NCI-H510A treated with DMSO at 0.1 percent for 48 hours (cell line): ENCODE data around the gene ATP4A.

Source experiments
- DNase-seq: peaks from one replicate; lab custom pipeline; 2025; lab: John Stamatoyannopoulos, UW

Gene ATP4A

DNA sequence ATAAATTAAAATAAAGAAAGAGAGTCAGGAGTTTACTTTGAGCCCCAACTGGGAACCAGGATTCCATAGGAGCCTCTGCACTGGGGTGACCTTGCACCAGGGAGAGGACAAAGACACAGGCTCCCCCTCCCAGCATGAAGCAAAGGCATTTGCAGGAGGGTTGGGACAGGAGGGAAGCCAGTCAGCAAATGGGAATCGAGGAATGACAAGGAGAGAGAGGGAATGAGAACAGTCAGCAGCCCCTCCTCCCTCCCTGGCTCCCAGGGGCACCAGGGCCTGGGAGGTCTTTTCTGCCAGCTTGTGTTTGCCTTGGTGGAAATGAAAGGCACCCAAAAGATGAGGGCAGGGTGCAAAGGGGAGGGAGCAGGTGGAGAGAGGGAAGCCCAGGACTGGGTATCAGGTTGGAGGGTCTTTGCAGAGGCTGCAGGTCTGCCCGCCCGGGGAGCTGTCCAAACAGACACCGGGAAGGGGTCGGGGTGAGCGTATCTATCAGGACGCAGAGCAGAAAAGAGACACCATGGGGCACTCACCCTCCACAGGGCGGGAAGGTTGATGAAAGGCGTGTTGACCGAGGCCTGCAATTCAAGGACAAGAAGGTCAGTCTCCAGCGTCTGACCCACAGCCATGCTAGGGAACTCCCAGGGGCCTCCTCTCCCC, 39.1 kb downstream of the ATP4A start:
- DNase-seq = no peak

- DNase-seq = no peak
Observed at GRCh38 chr19:35522745-35523327, 40.6 kb downstream of the ATP4A start.

GRCh38 chr19:35521124-35521743, 42.2 kb downstream of the ATP4A start:
- DNase-seq = no peak

GRCh38 chr19:35519291-35519690, 44.2 kb downstream of the ATP4A start:
- no peak for DNase-seq

DNA sequence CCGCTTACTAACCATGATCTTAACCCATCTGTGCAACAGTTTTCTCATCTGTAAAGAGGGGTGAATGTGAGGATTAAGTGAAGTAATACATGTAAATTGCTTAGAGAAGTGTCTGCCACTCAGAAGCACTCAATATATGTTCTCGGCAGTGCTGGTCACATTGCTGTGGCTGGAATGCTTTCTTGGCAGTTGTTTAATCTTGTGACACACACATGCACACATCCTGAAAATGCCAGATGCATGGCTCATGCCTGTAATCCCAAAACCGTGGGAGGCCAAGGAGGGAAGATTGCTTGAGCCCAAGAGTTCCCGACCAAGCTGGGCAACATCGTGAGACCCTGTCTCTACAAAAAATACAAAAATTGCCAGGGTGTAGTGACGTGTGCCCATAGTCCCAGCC, 45.1 kb downstream of the ATP4A start:
- DNase-seq = no peak

DNA sequence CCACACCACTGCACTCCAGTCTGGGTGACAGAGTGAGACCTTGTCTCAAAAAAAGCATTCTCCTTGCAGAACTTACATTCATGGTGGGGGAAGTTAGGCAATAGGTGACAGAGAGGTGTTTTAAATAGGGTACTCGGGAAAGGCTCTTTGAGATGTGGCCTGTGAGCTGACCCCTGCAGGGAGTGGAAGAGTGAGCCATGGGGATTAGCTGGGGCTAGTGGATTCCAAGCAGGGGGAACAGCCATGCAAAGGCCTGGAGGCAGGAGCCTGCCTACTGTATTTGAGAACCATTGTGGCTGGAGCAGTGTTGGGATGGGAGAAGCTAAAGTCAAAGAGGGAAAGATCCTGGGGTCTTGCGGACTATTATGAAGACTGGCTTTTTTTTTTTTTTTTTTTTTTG, 46.1 kb downstream of the ATP4A start:
- no peak for DNase-seq

DNA sequence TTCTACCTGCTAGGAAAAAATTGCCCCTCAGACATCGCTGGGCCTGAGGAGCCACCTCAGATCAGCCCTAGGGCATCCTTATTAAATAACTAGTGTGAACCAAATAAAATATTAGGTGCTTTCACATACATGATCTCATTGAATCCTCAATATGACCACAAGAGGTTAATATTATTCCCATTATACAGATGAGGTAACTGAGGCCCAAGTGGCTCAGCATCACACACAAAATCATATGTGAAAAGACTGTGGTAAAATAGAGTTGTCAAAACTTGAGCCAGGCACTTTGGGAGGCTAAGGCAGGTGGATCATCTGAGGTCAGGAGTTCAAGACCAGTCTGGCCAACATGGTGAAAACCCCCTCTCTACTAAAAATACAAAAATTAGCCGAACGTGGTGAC, 47.1 kb downstream of the ATP4A start:
- no peak for DNase-seq

DNA sequence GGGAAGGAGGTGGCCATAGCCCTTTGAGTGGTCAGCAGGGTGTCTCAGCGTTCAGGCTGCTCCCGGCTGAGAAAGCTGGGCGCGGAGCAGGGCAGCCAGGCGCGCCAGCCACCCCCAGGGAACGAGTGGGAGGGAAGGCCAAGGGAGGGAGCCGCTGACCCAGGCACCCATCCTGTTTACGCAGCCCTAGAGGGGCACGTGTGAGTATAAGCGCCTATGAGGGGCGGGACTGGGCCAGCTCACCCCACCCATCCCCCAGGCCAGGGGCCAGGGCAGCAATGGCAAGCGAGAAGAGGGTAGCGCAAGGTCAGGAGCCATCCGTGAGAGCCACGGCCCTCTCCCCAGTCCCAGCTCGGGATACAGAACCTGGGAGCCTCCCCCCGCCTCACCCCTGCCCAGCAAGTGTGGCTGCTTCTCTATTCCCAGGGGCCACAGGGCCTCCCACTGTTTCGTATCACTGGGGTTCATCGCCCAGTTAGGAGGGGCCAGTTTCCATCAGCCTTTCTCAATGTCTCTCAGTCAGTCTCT, 49.1 kb downstream of the ATP4A start:
- no peak for DNase-seq

GRCh38 chr19:35513628-35514281, 49.7 kb downstream of the ATP4A start, which contains the start of gene DMKN:
Gene DMKN (minus strand): TSS chr19:35513649. CDS start chr19:35513475, 174 bp downstream.
- no peak for DNase-seq

GRCh38 chr19:35512831-35513627, 50.4 kb downstream of the ATP4A start:
- DNase-seq = no peak

- no peak for DNase-seq
Observed at GRCh38 chr19:35511337-35511736, 52.1 kb downstream of the ATP4A start.

DNA sequence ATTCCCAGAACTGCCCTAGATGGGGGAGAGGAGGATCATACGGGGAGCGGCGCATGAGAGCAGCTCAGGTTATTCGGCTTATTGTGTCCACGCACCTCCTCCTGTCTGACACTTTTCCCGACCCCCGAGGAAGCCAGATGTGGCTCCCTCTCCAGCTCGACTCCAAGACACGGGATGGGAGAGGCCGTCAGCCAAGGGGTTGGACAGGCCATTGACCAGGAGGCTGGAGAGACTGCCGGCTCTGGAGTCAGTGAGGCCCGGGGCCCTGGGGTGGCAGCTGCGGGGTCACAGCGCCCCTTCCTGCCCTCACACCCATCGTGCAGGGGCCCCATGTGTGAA, 52.9 kb downstream of the ATP4A start:
- DNase-seq = no peak

DNA sequence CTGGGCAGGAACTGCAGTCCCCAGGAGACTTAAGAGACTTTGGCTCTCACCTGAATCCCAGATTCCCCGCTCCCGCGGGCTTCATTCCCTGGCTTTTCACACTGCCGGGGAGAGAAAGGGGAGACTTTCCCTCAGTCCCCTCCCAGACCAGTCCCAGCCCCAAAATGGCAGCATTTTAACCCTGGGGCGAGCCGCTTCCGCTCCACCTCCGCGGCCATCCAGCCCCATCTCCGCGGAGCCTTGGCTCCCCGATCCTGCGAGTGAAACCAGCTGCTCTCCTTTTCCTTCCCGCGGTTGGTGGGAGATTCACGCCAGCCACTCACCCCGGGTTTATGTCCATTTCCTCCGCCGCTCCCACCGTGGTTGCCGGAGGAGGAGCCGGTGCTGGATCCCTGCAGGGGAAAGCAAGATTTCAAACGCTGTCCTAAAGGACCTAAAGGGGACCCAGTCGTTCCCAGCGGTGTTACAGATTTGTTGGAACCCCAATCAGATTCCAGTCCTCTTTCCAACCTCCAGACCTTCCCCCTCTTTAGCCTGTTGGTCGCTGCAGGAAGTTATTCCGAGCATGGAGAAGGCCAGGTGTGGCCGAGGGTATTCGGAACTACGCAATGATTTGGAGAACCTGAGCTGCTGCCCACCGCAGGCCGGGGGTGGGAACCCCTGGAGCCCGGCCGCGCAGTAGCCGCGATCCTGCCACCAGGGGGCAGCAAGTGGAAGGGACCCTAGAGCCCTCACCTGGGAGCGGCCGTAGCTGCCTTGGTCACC, 53.4 kb downstream of the ATP4A start:
- DNase-seq = peak; percentile 11

- DNase-seq = no peak
Observed at GRCh38 chr19:35509018-35509652, 54.3 kb downstream of the ATP4A start.

DNA sequence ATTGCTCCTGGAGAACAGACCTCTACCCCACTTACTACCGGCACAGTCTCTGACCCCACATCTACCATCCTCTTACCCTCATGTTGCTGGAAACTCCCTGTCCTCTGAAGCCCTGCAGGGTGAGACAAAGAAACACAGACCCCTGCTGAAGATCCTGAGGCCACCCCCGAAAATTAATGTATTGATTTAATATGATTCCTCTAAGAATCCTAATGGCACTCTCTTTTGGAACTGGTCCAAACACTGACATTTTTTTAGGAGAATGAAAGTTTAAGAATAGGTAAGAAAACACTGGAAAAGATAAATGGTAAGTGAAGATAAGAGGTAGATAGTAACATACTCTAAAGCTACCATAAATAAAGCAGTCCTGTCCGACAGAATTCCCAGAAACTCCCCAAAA, 55.3 kb downstream of the ATP4A start:
- no peak for DNase-seq

- DNase-seq = no peak
Observed at GRCh38 chr19:35507561-35507960, 55.9 kb downstream of the ATP4A start.

DNA sequence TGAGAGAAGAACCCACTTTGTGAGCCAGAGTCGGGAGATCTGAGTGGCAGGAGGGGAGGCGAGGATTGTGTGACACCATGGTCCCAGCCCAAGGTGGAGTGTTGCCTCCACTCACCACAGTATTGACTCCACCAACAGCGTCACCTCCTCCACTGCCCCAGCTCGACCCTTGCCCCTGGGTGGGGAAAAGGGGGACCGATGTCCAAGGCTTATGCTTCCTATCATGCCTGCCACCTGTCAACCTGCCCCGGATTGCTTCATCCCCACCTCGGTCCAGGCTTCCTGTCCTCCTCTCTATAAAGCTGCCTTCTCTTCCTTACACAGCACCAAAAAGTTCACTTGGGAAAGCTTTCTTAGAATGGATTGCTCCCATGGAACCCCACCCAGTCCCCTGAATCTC, 57.4 kb downstream of the ATP4A start:
- no peak for DNase-seq

DNA sequence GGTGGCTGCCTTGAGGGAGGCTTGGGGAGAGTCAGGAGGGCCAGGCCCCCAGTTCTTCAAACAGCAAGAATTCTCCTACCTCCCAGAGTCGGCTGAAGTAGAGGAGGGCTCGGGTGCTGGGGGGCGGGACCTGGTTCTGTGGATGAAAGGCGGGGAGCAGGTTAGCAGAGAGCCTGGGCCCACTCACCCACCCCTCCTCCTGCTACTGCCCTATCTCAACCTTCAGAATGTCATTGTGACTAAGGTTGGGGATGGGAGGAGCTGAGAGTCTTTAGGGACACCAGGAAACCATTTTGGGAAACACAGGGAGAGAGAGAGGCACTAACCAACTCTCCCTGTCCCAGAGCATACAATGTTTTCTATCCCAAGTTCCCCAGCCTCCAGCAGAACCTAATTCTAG, 60.7 kb downstream of the ATP4A start:
- DNase-seq = no peak

DNA sequence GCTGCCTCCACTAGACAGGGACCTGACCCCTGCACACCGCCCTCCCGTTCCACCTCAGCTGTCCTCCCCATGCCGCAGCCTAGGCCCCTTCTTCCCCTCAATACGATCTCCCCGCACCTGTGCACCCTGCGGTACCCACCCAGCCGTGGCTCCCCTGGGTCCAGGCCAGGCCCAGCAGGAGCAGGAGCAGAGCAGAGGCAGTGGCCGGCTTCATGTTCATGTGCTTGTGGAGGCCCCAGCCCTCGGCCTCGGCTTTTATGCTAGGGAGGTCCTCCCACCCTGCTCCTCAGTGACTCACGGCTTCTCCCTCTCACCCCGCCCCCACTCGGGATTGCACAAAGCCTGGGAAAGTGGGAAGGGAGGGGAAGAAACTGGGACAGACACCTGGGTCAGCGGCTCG, 61.8 kb downstream of the ATP4A start:
- no peak for DNase-seq

- no peak for DNase-seq
Observed at GRCh38 chr19:35500611-35501010, 62.8 kb downstream of the ATP4A start.
